Measurements from ENCODE around the gene HUS1B.

DNA sequence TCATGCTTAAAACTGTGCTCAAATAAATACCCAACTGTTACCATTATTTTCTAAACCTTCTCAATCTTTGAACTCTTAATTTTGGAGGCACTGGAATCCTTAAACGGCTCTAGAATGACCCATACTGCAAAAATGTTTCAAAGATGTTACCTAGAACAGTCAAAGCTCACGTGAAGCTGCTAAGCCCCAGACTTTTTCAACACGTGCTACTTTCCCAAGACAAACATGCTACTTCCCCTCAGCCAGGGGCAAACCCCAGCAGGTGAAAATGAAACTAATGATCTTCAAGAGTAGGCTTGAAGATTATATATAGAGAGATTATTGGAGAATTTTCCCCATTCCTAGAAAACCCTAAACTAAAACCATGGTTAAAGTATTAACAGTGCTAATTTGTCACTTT, 28.1 kb downstream of the HUS1B start:
- TF ChIP-seq, protein P1, sequence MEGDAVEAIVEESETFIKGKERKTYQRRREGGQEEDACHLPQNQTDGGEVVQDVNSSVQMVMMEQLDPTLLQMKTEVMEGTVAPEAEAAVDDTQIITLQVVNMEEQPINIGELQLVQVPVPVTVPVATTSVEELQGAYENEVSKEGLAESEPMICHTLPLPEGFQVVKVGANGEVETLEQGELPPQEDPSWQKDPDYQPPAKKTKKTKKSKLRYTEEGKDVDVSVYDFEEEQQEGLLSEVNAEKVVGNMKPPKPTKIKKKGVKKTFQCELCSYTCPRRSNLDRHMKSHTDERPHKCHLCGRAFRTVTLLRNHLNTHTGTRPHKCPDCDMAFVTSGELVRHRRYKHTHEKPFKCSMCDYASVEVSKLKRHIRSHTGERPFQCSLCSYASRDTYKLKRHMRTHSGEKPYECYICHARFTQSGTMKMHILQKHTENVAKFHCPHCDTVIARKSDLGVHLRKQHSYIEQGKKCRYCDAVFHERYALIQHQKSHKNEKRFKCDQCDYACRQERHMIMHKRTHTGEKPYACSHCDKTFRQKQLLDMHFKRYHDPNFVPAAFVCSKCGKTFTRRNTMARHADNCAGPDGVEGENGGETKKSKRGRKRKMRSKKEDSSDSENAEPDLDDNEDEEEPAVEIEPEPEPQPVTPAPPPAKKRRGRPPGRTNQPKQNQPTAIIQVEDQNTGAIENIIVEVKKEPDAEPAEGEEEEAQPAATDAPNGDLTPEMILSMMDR (conservative IDR thresholded peaks at IDR 0.05; ENCODE audit: low read depth, low read length) = no peak
- no peak for TF ChIP-seq EZH2phosphoT487 (IDR thresholded peaks at IDR 0.05; ENCODE audit: borderline replicate concordance, low read length)
- TF ChIP-seq EZH2 (IDR thresholded peaks at IDR 0.05; ENCODE audit: low read length, unreplicated experiment) = no peak

All from PC-3 (cell line).